HepG2 (cell line): ENCODE results near the gene CYP4F22. TPM values are rescaled to one million over a fixed set of nuclear protein-coding genes. Genes with fewer than 3 reads are reported as not detected.
"Not testable (repeated sequence)": the region's sequence is repeated elsewhere in the genome, so short reads cannot be mapped to it uniquely, and the experiment has no call there.

Experiments used
- ATAC-seq: fragments of 200-7000 bp; cut with Tn5 transposase; 3 replicates; pipeline ENCODE4 v1.9.1; 2020; ENCODE audit warnings: mild to moderate bottlenecking, moderate library complexity
- BruUV-seq: library from RNA; stranded (reverse); fragments of 400-500 nt; replicated peaks from 2 replicates; lab custom pipeline; 2021; lab: Mats Ljungman, UMichigan
- CTCF ChIA-PET: fragments of 300-600 bp; formaldehyde crosslinking; extraction: SDS; loops from one replicate; lab custom pipeline; 2021; ENCODE audit warnings: low total read pairs, inconsistent platforms, low intra/inter-chr PET ratio; lab: Yijun Ruan, JAX
- POLR2A ChIA-PET: fragments of 350-600 bp; sonication (Branson Sonifier 250); formaldehyde crosslinking; loops from one replicate; lab custom pipeline; 2020; ENCODE audit warnings: antibody characterized with exemption, inconsistent platforms; lab: Yijun Ruan, JAX
- DNase-seq: peaks from one replicate; pipeline ENCODE4 v3.0.0-alpha.2; 2015; ENCODE audit warnings: low spot score
- FAIRE-seq: peaks from 3 replicates; lab custom pipeline; 2011; peaks lifted over from hg19 to GRCh38; lab: Jason Lieb, UNC
- H2AFZ ChIP-seq: one replicate; pipeline ENCODE4 v1.6.1; 2011; ENCODE audit warnings: low read length, inconsistent platforms
- H3K27ac ChIP-seq: fragments of 300-600 bp; 3 replicates; pipeline ENCODE4 v1.8.0; 2011; ENCODE audit warnings: mixed run types, mild to moderate bottlenecking, mixed read lengths, low read length, inconsistent platforms; ENCODE audit not compliant: insufficient read depth; ENCODE audit errors: extremely low read length
- H3K27me3 ChIP-seq, 2 experiments: fragments of 200-600 bp in 1 of 2; 2 replicates in 1 of 2; 3 replicates in 1 of 2; pipeline versions ENCODE4 v1.6.0 to v1.8.0; 2011; ENCODE audit warnings: low read length in 2 of 2, mild to moderate bottlenecking in 2 of 2, moderate library complexity in 2 of 2, inconsistent platforms in 1 of 2; ENCODE audit not compliant: insufficient read depth in 2 of 2, control insufficient read depth in 1 of 2
- H3K36me3 ChIP-seq, 2 experiments: fragments of 200-600 bp in 1 of 2; replicated peaks in 1 of 2; 2 replicates in 1 of 2; 3 replicates in 1 of 2; pipeline versions ENCODE4 v1.5.1 to v1.8.0; 2011; ENCODE audit warnings: low read length in 2 of 2, inconsistent platforms in 1 of 2; ENCODE audit not compliant: insufficient read depth in 2 of 2, control insufficient read depth in 1 of 2
- H3K4me1 ChIP-seq: 2 replicates; pipeline ENCODE4 v1.5.1; 2012; ENCODE audit warnings: low read length, inconsistent platforms; ENCODE audit not compliant: insufficient read depth
- H3K4me2 ChIP-seq: 2 replicates; pipeline ENCODE4 v1.6.0; 2011; ENCODE audit warnings: low read depth, low read length, inconsistent platforms
- H3K4me3 ChIP-seq, 3 experiments: fragments of 200-600 bp in 1 of 3; sonication (generic), shearing (Covaris generic) in 1 of 3; replicated peaks in 1 of 3; 2 replicates each; pipeline ENCODE4 v1.5.1; 2011 to 2016; ENCODE audit warnings: low read length in 3 of 3, inconsistent platforms in 2 of 3, low read depth in 2 of 3, mild to moderate bottlenecking in 2 of 3, control low read depth in 1 of 3, mixed read lengths in 1 of 3; ENCODE audit not compliant: insufficient read depth in 1 of 3
- H3K79me2 ChIP-seq: one replicate; pipeline ENCODE4 v1.6.1; 2011; ENCODE audit warnings: low read length, inconsistent platforms; ENCODE audit not compliant: insufficient read depth
- H3K9ac ChIP-seq: 2 replicates; pipeline ENCODE4 v1.6.0; 2011; ENCODE audit warnings: mild to moderate bottlenecking, low read depth, low read length, inconsistent platforms; ENCODE audit not compliant: insufficient read depth
- H3K9me3 ChIP-seq: 2 replicates; pipeline ENCODE4 v1.5.1; 2012; ENCODE audit warnings: mild to moderate bottlenecking, low read length
- H4K20me1 ChIP-seq: 2 replicates; pipeline ENCODE4 v1.6.0; 2011; ENCODE audit warnings: inconsistent platforms, mild to moderate bottlenecking, low read length, moderate library complexity; ENCODE audit not compliant: insufficient read depth
- HES4 ChIP-seq: sonication (generic); formaldehyde crosslinking; IDR thresholded peaks from 2 replicates; pipeline ENCODE4 v1.9.0; 2021; ENCODE audit warnings: mild to moderate bottlenecking, missing genetic modification reagents, borderline replicate concordance
- KAT7 ChIP-seq: IDR thresholded peaks from 2 replicates; pipeline ENCODE4 v1.6.1; 2018; ENCODE audit warnings: borderline replicate concordance, missing compliant biosample characterization
- POGZ ChIP-seq: sonication (generic); formaldehyde crosslinking; IDR thresholded peaks from 2 replicates; pipeline ENCODE4 v1.4.0; 2020; ENCODE audit warnings: mild to moderate bottlenecking, missing genetic modification reagents
- POLR2AphosphoS5 ChIP-seq: IDR thresholded peaks from 2 replicates; pipeline ENCODE4 v1.6.1; 2012; ENCODE audit warnings: low read depth, low read length
- ZBED4 ChIP-seq: sonication (generic); formaldehyde crosslinking; IDR thresholded peaks from 2 replicates; pipeline ENCODE4 v1.4.0; 2020; ENCODE audit warnings: missing genetic modification reagents, borderline replicate concordance
- ZNF10 ChIP-seq: sonication (generic); formaldehyde crosslinking; IDR thresholded peaks from 2 replicates; pipeline ENCODE4 v1.4.0; 2020; ENCODE audit warnings: mild to moderate bottlenecking, low read depth, missing genetic modification reagents, borderline replicate concordance
- ZNF234 ChIP-seq: sonication (generic); formaldehyde crosslinking; conservative IDR thresholded peaks from 2 replicates; pipeline ENCODE4 v1.5.1; 2020; ENCODE audit warnings: mild to moderate bottlenecking, missing genetic modification reagents
- WGBS: methylation state at CpG from one replicate; pipeline ENCODE4 v1.1.6; 2017; ENCODE audit warnings: low lambda C conversion rate; 5-methylcytosine and 5-hydroxymethylcytosine counted together
- in situ Hi-C: cut with HindIII; loops from 2 replicates; pipeline ENCODE4 v1.10.0; 2017; ENCODE audit warnings: low pct_unique_long_range_greater_than_20kb; ENCODE audit not compliant: extremely low pct_ligation_motif_present
- intact Hi-C: fragments of 100-400 bp; cut with micrococcal nuclease; formaldehyde crosslinking; loops from one replicate; pipeline ENCODE4 v1.10.0; 2022; ENCODE audit not compliant: unreplicated experiment
- polyA plus RNA-seq, 8 experiments: library from polyadenylated mRNA; depleted of rRNA in 3 of 8; stranded (reverse) in 7 of 8; unstranded in 1 of 8; fragments of >200 nt; fragmentation: Illumina TruSeq in 4 of 8; extraction: Trizol in 4 of 8; gene quantifications; 2 replicates each; pipeline versions ENCODE4 v1.2.1 to v1.2.3, GENCODE V29; 2011 to 2016; ENCODE audit warnings: low read depth in 4 of 8, missing spikeins in 1 of 8, mixed read lengths in 1 of 8; ENCODE audit not compliant: insufficient read depth in 1 of 8
- total RNA-seq, 5 experiments: library from RNA; depleted of rRNA; stranded (reverse); fragments of >200 nt; fragmentation: Illumina TruSeq; extraction: Trizol; gene quantifications; 2 replicates each; pipeline ENCODE4 v1.2.3, GENCODE V29; 2016; ENCODE audit warnings: low read depth in 1 of 5

The CYP4F22 gene
- total and polyA plus RNA-seq, 2 of the 13 experiments (the other 11 are each of a cell fraction or from before 2014, with no cell fraction given) = 0.05 TPM; not detected in 1

GRCh38 chr19:15471639-15472101 is 36.7 kb upstream of the CYP4F22 start:
- no peaks in the 10 kb centered on the region for H3K27me3 ChIP-seq
- WGBS = 81% methylated on average over 23 of the region's 31 CpGs
- no peak overlapping the region for H3K9ac ChIP-seq
- FAIRE-seq (no peak), DNase-seq (no peak), ATAC-seq (no peak)
- no peak overlapping the region for H3K4me3 ChIP-seq
- H3K9me3 ChIP-seq = no peaks in the 10 kb centered on the region
- H3K27ac ChIP-seq = no peak overlapping the region
- ChIA-PET POLR2A (no interaction called here), CTCF (no interaction called here)
- no peak overlapping the region for H3K4me2 ChIP-seq
- peaks cover 25% of the 10 kb centered on the region for H3K4me1 ChIP-seq
- no TSS peak for BruUV-seq
- H3K36me3 ChIP-seq = no peaks in the 10 kb centered on the region
- no peak overlapping the region for H2AFZ ChIP-seq
- intact Hi-C loops = no loop called here
- H3K79me2 ChIP-seq = no peaks in the 10 kb centered on the region
- in situ Hi-C loops = no loop called here
- no peaks in the 10 kb centered on the region for H4K20me1 ChIP-seq
- TF ChIP-seq POGZ (CRISPR knock-in tag) (no peak), ZNF10 (CRISPR knock-in tag) (no peak), ZNF234 (no peak), ZBED4 (CRISPR knock-in tag) (no peak), POLR2AphosphoS5 (no peak), KAT7 (CRISPR knock-in tag) (no peak), HES4 (no peak)
- TF ChIP-seq, all 625 proteins: peak for 0

GRCh38 chr19:15473821-15474220 is 34.5 kb upstream of the CYP4F22 start:
- H3K9me3 ChIP-seq, FAIRE-seq, DNase-seq, H3K27ac ChIP-seq, H3K36me3 ChIP-seq, H3K79me2 ChIP-seq, ATAC-seq, H3K4me3 ChIP-seq, intact Hi-C loops, H4K20me1 ChIP-seq, H3K4me2 ChIP-seq, BruUV-seq, H3K9ac ChIP-seq, in situ Hi-C loops, H2AFZ ChIP-seq, CTCF ChIA-PET, H3K27me3 ChIP-seq: not testable (repeated sequence)
- WGBS = 79% methylated on average over 4 of the region's 4 CpGs
- H3K4me1 ChIP-seq = peaks cover 24% of the 10 kb centered on the region
- POLR2A ChIA-PET = interaction anchor here (0.7 kb wide), 1 partner anchor 212 kb away, joined by 3 read pairs; no protein-coding TSS in a partner anchor
